ENCODE results near the gene MIPEP. TPM values are rescaled to one million over a fixed set of nuclear protein-coding genes. Genes with fewer than 3 reads are reported as not detected.

Gene MIPEP
- total RNA-seq, 1 experiment from 2014 or later: 25.4 TPM

DNA sequence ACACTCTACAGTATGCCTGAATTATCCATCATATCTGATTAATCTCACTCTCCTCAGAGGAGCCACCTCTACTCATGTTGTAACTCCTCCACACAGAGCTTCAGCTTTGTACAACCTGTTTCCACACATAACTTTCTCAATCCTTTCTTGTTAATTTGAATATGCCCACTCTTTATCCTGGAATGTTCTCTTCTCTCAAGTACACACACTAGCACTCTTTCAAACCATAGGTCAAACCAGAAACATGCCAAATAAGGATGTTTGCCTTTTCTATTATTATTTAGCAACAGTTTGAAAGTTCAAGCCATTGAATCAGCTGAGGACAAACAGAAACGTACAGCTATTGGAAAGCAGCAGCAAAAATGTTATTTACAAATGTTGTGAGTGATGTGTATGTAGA, 110.3 kb downstream of the MIPEP start:
- Histone ChIP-seq H3K9me3 (ENCODE audit: low read depth, low read length, poor library complexity, severe bottlenecking) (no peaks in the 10 kb centered on the region), H3K4me3 (ENCODE audit: low read depth, low read length, poor library complexity, severe bottlenecking) (no peak overlapping the region), H3K4me1 (ENCODE audit: insufficient read depth, low read length, poor library complexity, severe bottlenecking) (no peaks in the 10 kb centered on the region), H3K27ac (ENCODE audit: low read depth, low read length, poor library complexity, severe bottlenecking) (no peak overlapping the region), H3K27me3 (replicated peaks; ENCODE audit: insufficient read depth, low read depth, low read length, poor library complexity) (no peaks in the 10 kb centered on the region), H3K36me3 (ENCODE audit: insufficient read depth, low read length, poor library complexity, severe bottlenecking) (no peaks in the 10 kb centered on the region)
- no peak for DNase-seq (ENCODE audit: low spot score)
- no TSS peak for BruUV-seq (replicated peaks)
- ChIA-PET POLR2A (ENCODE audit: low non-redundant PET) (interaction anchor here (0.6 kb wide), 1 partner anchor 355 kb away, joined by 3 read pairs; no protein-coding TSS in a partner anchor), CTCF (no interaction called here)
- TF ChIP-seq, protein P1, sequence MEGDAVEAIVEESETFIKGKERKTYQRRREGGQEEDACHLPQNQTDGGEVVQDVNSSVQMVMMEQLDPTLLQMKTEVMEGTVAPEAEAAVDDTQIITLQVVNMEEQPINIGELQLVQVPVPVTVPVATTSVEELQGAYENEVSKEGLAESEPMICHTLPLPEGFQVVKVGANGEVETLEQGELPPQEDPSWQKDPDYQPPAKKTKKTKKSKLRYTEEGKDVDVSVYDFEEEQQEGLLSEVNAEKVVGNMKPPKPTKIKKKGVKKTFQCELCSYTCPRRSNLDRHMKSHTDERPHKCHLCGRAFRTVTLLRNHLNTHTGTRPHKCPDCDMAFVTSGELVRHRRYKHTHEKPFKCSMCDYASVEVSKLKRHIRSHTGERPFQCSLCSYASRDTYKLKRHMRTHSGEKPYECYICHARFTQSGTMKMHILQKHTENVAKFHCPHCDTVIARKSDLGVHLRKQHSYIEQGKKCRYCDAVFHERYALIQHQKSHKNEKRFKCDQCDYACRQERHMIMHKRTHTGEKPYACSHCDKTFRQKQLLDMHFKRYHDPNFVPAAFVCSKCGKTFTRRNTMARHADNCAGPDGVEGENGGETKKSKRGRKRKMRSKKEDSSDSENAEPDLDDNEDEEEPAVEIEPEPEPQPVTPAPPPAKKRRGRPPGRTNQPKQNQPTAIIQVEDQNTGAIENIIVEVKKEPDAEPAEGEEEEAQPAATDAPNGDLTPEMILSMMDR (conservative IDR thresholded peaks at IDR 0.05; ENCODE audit: low read depth, low read length): no peak
- TF ChIP-seq EZH2 (IDR thresholded peaks at IDR 0.05; ENCODE audit: borderline replicate concordance, low read depth, low read length, poor library complexity, severe bottlenecking): no peak
- intact Hi-C loops (cut with micrococcal nuclease; ENCODE audit: unreplicated experiment): no loop called here

DNA sequence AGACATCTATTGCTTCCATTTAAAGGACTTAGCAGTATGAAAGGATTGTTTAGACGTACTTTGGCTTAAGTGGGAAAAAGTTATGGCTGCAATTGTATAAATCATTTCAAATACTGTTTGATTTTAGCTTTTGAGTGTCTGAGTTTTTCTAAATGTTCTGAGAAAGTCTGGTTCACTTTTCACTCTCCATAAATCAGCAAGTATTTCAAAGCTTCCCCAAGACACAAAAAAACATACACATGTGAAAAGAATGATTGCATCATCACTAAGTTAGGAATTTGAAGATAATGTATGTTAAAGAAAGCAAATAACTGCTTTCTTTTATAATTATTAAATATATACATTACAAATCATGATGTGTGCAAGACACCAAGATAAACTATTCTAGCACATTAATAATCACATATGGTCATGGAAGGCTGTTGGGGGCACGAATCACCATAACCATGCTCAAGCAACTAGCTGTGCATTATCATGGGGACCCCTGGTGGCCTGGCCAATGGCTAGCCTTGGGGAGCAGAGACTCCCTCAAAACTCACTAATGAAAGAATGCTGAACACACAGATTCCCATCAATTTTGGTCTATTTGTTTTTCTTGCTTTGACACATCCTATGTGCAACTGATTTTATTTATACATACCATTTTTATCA, 111.1 kb downstream of the MIPEP start:
- intact Hi-C loops (cut with micrococcal nuclease; ENCODE audit: unreplicated experiment): no loop called here
- Histone ChIP-seq H3K9me3 (ENCODE audit: low read depth, low read length, poor library complexity, severe bottlenecking) (no peaks in the 10 kb centered on the region), H3K27ac (ENCODE audit: low read depth, low read length, poor library complexity, severe bottlenecking) (no peak overlapping the region), H3K4me3 (ENCODE audit: low read depth, low read length, poor library complexity, severe bottlenecking) (no peak overlapping the region), H3K36me3 (ENCODE audit: insufficient read depth, low read length, poor library complexity, severe bottlenecking) (no peaks in the 10 kb centered on the region), H3K27me3 (replicated peaks; ENCODE audit: insufficient read depth, low read depth, low read length, poor library complexity) (no peaks in the 10 kb centered on the region), H3K4me1 (ENCODE audit: insufficient read depth, low read length, poor library complexity, severe bottlenecking) (no peaks in the 10 kb centered on the region)
- no peak for TF ChIP-seq EZH2 (IDR thresholded peaks at IDR 0.05; ENCODE audit: borderline replicate concordance, low read depth, low read length, poor library complexity, severe bottlenecking)
- TF ChIP-seq, protein P1 (conservative IDR thresholded peaks at IDR 0.05; ENCODE audit: low read depth, low read length): no peak
- BruUV-seq (replicated peaks): no TSS peak
- no peak for DNase-seq (ENCODE audit: low spot score)
- CTCF ChIA-PET: no interaction called here
- POLR2A ChIA-PET (ENCODE audit: low non-redundant PET): no interaction called here

DNA sequence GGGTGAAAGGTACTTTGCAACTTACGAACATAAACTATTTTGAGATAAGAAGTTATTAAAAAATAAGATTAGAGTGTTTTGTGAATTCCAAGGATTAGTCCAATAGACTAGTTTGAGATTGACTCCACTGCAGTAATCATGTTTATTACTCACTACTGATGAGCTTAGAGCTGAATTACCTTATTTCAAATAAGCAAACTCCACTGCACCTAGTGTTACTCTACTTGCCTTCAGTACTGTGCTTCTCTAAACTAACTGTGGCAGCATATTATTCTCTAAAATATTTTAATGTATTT, 111.7 kb downstream of the MIPEP start:
- ChIA-PET POLR2A (ENCODE audit: low non-redundant PET) (no interaction called here), CTCF (no interaction called here)
- no TSS peak for BruUV-seq (replicated peaks)
- Histone ChIP-seq H3K4me1 (ENCODE audit: insufficient read depth, low read length, poor library complexity, severe bottlenecking) (no peaks in the 10 kb centered on the region), H3K36me3 (ENCODE audit: insufficient read depth, low read length, poor library complexity, severe bottlenecking) (no peaks in the 10 kb centered on the region), H3K4me3 (ENCODE audit: low read depth, low read length, poor library complexity, severe bottlenecking) (no peak overlapping the region), H3K27ac (ENCODE audit: low read depth, low read length, poor library complexity, severe bottlenecking) (no peak overlapping the region), H3K9me3 (ENCODE audit: low read depth, low read length, poor library complexity, severe bottlenecking) (no peaks in the 10 kb centered on the region), H3K27me3 (replicated peaks; ENCODE audit: insufficient read depth, low read depth, low read length, poor library complexity) (no peaks in the 10 kb centered on the region)
- no peak for DNase-seq (ENCODE audit: low spot score)
- TF ChIP-seq EZH2 (IDR thresholded peaks at IDR 0.05; ENCODE audit: borderline replicate concordance, low read depth, low read length, poor library complexity, severe bottlenecking): no peak
- TF ChIP-seq, protein P1 (conservative IDR thresholded peaks at IDR 0.05; ENCODE audit: low read depth, low read length): no peak
- intact Hi-C loops (cut with micrococcal nuclease; ENCODE audit: unreplicated experiment): no loop called here
